Measurements from ENCODE around the gene TMEM190.

TMEM190 gene

GRCh38 chr19:55368106-55368505, 8.5 kb upstream of the TMEM190 start:
- Histone ChIP-seq H3K27me3 (peaks cover 83% of the 10 kb centered on the region), H3K4me1 (ENCODE audit: control insufficient read depth in 1 of 2, insufficient read depth in 1 of 2, low read depth in 1 of 2, low read length in 1 of 2) (no peaks in the 10 kb centered on the region), H3K9me3 (no peaks in the 10 kb centered on the region), H3K36me3 (no peaks in the 10 kb centered on the region), H3K27ac (no peak overlapping the region), H3K4me3 (ENCODE audit: low read depth in 1 of 2, low read length in 1 of 2) (no peak overlapping the region)
- TF ChIP-seq, protein P1, sequence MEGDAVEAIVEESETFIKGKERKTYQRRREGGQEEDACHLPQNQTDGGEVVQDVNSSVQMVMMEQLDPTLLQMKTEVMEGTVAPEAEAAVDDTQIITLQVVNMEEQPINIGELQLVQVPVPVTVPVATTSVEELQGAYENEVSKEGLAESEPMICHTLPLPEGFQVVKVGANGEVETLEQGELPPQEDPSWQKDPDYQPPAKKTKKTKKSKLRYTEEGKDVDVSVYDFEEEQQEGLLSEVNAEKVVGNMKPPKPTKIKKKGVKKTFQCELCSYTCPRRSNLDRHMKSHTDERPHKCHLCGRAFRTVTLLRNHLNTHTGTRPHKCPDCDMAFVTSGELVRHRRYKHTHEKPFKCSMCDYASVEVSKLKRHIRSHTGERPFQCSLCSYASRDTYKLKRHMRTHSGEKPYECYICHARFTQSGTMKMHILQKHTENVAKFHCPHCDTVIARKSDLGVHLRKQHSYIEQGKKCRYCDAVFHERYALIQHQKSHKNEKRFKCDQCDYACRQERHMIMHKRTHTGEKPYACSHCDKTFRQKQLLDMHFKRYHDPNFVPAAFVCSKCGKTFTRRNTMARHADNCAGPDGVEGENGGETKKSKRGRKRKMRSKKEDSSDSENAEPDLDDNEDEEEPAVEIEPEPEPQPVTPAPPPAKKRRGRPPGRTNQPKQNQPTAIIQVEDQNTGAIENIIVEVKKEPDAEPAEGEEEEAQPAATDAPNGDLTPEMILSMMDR (IDR thresholded peaks at IDR 0.05): no peak

GRCh38 chr19:55368701-55369563, 7.7 kb upstream of the TMEM190 start:
- Histone ChIP-seq H3K27me3 (peaks cover 91% of the 10 kb centered on the region), H3K27ac (no peak overlapping the region), H3K9me3 (no peaks in the 10 kb centered on the region), H3K4me3 (ENCODE audit: low read depth in 1 of 2, low read length in 1 of 2) (no peak overlapping the region), H3K36me3 (no peaks in the 10 kb centered on the region), H3K4me1 (ENCODE audit: control insufficient read depth in 1 of 2, insufficient read depth in 1 of 2, low read depth in 1 of 2, low read length in 1 of 2) (no peaks in the 10 kb centered on the region)
- TF ChIP-seq, protein P1 (IDR thresholded peaks at IDR 0.05): no peak

- no peaks in the 10 kb centered on the region for H3K9me3 ChIP-seq
- H3K4me1 ChIP-seq (ENCODE audit: control insufficient read depth in 1 of 2, insufficient read depth in 1 of 2, low read depth in 1 of 2, low read length in 1 of 2): no peaks in the 10 kb centered on the region
- H3K4me3 ChIP-seq (ENCODE audit: low read depth in 1 of 2, low read length in 1 of 2): no peak overlapping the region
- H3K27ac ChIP-seq: no peak overlapping the region
- TF ChIP-seq, protein P1 (IDR thresholded peaks at IDR 0.05): no peak
- peaks cover 91% of the 10 kb centered on the region for H3K27me3 ChIP-seq
- H3K36me3 ChIP-seq: no peaks in the 10 kb centered on the region
Measured at GRCh38 chr19:55369653-55370304, 6.8 kb upstream of the TMEM190 start.

GRCh38 chr19:55370305-55370988, 6.2 kb upstream of the TMEM190 start, which contains the start of gene IL11:
TSS of gene IL11 (minus strand) at chr19:55370463. CDS start at chr19:55370310, 153 bp downstream.
- peaks cover 96% of the 10 kb centered on the region for H3K27me3 ChIP-seq
- no peak within 1 kb of the TSS for H3K27ac ChIP-seq
- H3K4me3 ChIP-seq (ENCODE audit: low read depth in 1 of 2, low read length in 1 of 2): no peak within 1 kb of the TSS
- H3K9me3 ChIP-seq: no peaks in the 10 kb centered on the region
- H3K36me3 ChIP-seq: no peaks in the 10 kb centered on the region
- H3K4me1 ChIP-seq (ENCODE audit: control insufficient read depth in 1 of 2, insufficient read depth in 1 of 2, low read depth in 1 of 2, low read length in 1 of 2): no peaks in the 10 kb centered on the region
- TF ChIP-seq, protein P1 (IDR thresholded peaks at IDR 0.05): no peak

- TF ChIP-seq, protein P1 (IDR thresholded peaks at IDR 0.05): no peak
- Histone ChIP-seq H3K27me3 (peaks cover 100% of the 10 kb centered on the region), H3K4me1 (ENCODE audit: control insufficient read depth in 1 of 2, insufficient read depth in 1 of 2, low read depth in 1 of 2, low read length in 1 of 2) (no peaks in the 10 kb centered on the region), H3K9me3 (no peaks in the 10 kb centered on the region), H3K27ac (no peak overlapping the region), H3K4me3 (ENCODE audit: low read depth in 1 of 2, low read length in 1 of 2) (no peak overlapping the region), H3K36me3 (no peaks in the 10 kb centered on the region)
Measured at GRCh38 chr19:55372316-55373081, 4.1 kb upstream of the TMEM190 start.
